ENCODE results near the gene MED13.
A peak's percentile ranks its signal among the peaks of the same experiment; 100 is the strongest.

MED13 gene, protein sequence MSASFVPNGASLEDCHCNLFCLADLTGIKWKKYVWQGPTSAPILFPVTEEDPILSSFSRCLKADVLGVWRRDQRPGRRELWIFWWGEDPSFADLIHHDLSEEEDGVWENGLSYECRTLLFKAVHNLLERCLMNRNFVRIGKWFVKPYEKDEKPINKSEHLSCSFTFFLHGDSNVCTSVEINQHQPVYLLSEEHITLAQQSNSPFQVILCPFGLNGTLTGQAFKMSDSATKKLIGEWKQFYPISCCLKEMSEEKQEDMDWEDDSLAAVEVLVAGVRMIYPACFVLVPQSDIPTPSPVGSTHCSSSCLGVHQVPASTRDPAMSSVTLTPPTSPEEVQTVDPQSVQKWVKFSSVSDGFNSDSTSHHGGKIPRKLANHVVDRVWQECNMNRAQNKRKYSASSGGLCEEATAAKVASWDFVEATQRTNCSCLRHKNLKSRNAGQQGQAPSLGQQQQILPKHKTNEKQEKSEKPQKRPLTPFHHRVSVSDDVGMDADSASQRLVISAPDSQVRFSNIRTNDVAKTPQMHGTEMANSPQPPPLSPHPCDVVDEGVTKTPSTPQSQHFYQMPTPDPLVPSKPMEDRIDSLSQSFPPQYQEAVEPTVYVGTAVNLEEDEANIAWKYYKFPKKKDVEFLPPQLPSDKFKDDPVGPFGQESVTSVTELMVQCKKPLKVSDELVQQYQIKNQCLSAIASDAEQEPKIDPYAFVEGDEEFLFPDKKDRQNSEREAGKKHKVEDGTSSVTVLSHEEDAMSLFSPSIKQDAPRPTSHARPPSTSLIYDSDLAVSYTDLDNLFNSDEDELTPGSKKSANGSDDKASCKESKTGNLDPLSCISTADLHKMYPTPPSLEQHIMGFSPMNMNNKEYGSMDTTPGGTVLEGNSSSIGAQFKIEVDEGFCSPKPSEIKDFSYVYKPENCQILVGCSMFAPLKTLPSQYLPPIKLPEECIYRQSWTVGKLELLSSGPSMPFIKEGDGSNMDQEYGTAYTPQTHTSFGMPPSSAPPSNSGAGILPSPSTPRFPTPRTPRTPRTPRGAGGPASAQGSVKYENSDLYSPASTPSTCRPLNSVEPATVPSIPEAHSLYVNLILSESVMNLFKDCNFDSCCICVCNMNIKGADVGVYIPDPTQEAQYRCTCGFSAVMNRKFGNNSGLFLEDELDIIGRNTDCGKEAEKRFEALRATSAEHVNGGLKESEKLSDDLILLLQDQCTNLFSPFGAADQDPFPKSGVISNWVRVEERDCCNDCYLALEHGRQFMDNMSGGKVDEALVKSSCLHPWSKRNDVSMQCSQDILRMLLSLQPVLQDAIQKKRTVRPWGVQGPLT (N-terminal part only)

DNA sequence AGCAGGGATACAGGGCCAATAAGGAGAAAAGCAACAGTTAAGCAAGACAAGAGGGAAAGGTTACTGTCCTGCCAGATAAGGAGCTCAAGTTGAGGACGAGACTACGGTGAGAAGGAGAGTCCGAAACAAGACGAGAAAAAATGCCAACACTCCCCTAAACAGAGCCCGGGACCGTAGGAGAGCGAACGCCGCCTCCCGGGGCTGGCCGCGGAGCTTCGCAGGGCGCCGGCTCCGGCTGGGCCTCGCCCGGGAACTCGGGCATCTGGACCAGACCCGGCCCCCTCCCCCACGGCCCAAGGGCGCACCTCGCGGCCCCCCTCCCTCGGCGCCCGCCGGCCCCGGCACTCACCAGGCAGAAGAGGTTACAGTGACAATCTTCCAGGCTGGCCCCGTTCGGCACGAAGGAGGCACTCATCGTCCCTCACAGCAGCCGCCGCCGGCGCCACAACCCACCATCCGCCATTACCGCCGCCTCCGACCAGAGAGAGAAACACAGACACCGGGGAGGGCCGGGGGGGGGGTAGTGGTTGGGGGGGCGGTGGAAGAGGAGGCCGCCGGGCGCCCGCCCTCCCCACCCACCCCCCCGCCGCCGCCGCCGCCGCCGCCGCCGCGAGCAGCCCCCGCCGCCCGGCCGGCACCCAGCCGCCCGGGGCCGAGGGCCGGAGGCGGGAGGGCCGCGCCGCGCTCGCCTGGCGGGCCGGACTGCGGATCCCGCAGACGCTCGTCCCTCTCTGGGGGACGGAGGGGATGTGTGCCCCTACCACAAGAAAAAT, at the start of gene MED13:
Gene MED13, minus strand, starts transcription at position 488 of the 773 bp plus-strand sequence. Its CDS starts 73 bp downstream, at position 415.
- DNase-seq = peak; percentile 50

GRCh38 chr17:62112229-62112628, 47.2 kb upstream of the MED13 start:
- no peak for DNase-seq

- DNase-seq = no peak
Observed at GRCh38 chr17:62111562-62112171, 46.6 kb upstream of the MED13 start.

DNA sequence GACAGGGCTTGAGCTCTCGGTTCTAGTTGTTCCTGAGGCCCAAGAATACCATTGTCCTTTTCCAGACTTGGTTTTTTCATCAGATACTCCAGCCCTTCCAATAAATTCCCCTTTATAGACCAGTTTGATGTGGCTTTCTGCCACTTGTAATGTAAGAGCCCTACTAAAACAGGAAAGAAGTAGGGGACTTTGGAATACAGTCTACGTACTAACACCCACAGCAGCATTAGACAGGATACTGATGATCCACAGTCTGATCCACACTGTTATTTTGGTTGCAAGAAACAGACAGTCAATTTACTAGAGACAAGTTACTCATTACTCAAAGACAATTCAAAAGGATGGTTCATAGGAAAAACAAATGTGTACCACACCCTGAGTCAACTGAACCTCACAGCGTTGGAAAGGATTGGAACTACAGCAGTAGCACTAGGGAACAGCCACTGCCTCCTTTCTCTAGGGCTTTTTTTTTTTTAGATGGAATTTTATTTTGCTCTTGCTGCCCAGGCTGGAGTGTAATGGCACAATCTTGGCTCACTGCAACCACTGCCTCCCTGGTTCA, 45.9 kb upstream of the MED13 start:
- DNase-seq = no peak

- DNase-seq = no peak
Observed at GRCh38 chr17:62109924-62110323, 44.8 kb upstream of the MED13 start.

DNA sequence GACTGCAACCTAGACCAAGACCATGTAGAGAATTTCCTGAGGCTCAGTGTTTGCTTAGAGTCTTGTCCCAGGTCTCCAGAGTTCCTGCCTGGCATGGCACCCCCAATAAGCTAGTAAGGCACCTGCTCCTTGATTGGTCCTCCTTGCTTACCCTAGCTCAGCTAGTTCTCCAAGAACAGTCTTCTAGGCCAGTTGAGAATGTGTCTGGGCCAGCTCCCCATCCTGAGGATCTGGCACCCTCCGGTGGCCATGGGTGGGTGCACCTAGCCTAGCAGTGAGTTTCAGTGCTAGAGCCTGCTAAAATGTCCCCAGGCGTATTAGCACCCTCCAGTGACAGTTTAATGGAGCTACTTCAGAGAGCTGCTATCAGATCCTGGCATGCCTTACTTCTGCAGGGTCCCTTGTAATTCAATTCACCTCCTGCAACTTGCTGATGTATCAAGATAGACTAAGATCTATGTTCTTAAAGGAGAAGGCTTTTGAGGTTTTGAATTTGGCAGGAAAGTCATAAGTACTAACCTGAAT, 44.4 kb upstream of the MED13 start:
- DNase-seq = peak; percentile 88

DNA sequence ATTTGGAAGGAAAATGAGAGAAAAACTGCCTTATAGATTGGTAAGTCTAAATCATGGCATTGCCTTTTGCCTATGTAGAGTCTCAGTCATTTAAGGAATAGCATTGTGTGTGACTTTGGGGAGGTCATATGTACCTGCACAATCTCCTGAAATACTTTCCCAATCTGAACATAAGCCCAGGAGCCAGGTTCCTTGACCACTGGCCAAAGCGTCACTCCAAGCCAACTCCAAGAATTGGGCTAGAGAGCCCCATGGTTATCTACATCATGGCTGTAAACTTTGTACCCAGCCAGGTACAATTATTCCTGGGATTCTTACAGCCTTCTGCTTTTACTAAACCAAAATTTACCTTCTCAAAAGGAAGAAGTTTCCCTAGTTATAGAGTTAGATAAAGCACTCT, 40.8 kb upstream of the MED13 start:
- no peak for DNase-seq

DNA sequence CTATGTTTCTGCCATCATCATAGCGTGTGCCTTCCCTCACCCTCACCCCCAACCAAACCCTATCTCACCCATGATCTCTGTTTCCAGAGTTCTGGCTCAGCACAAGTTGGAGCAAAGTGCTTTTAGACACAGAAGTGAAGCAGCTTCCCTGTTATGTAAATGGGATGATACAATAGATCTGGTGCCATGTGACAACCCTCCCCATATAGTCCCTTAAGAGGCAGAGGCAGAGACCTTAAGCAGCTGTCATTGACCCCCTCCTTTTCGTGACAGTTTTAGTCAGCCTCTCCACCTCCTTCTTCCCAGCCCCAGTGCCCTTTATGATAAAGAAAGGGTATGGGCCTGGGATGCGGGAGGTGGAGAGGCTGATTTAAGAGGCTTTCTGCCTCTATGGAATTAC, 40.3 kb upstream of the MED13 start:
- DNase-seq = no peak

- no peak for DNase-seq
Observed at GRCh38 chr17:62101515-62101914, 36.4 kb upstream of the MED13 start.

DNA sequence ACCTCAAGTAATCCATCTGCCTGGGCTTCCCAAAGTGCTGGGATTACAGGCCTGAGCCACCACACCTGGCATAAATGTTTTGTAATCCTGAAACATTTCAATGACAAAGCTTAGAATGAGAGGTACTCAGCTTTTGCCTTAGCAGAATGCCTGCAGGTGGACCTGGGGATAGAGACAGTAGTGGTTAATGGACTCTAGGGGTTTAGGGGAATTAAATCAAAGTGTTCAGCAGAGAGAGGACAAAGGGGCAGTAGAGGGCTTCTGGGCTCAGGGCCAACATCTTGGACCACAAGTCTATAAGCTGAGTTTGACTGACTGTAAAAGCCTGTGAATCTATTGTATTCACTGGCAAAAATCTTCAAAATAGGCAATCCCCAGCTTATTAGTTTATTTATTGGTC, 36.0 kb upstream of the MED13 start:
- no peak for DNase-seq

DNA sequence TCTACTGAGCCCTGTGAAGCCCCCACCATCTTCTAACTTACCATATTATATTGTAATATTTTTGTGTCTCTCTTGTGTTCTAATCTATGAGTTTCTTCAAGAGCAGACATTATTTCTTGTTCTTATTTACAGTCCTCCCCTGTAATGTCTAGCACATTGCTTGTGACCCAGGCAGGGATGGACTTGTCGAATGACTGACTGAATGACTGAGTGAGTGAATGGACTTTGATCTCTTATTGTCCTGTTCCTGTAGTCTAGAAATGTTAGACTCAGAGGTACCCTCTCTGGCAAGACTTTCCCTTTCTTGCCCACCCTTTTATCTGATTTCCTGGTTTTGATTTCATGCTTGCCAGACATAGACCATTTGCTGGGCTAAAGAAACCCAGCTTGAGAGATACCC, 35.0 kb upstream of the MED13 start:
- no peak for DNase-seq

DNA sequence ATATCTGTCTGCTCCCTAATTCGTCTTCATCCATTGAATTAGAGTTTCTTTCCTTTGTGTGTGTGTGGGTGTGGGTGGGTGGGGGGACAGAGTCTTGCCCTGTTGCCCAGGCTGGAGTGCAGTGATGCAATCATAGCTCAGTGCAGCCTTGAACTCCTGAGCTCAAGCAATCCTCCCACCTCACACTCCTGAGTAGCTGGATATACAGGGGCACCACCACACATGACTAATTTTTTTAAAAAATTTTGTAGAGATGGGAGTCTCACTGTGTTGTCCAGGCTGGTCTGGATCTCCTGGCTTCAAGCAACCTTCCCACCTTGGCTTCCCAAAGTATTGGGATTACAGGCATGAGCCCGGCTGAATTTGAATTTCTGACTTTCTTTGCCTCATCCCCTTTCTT, 34.5 kb upstream of the MED13 start:
- no peak for DNase-seq

DNA sequence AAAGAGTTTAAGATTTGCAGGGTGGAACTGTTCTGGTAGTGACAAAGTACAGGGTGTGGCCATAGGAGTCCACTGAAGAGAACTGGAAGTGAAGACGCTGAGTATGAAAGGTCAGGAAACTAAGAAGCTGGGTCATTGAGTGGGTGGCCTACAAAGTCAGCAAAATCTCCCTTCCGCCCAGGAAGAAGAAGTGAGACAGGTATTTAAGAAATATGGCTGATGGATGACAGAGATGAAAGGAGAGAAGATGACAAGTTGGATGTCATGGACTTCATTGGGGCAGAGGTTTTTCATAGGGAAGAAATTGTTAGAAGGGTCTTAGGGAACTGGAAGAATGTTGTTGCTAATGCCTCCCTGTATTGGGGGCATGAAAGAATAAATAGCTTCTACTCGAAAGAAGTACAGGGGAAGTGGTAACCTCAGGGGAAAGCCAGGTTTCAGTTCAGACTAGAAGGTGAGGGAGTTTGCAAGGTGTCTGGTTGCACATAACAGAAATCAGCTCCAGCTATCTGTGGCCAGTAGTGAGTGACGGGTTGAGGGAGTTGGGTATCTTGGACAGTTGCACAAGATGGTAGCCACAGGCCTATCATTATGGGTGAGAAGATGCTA, 33.6 kb upstream of the MED13 start:
- DNase-seq = no peak

GRCh38 chr17:62096401-62096670, 31.3 kb upstream of the MED13 start:
- DNase-seq = no peak

- no peak for DNase-seq
Observed at GRCh38 chr17:62094175-62094574, 29.1 kb upstream of the MED13 start.

- peak; percentile 87 for DNase-seq
Observed at GRCh38 chr17:62093188-62094155, 28.4 kb upstream of the MED13 start.

DNA sequence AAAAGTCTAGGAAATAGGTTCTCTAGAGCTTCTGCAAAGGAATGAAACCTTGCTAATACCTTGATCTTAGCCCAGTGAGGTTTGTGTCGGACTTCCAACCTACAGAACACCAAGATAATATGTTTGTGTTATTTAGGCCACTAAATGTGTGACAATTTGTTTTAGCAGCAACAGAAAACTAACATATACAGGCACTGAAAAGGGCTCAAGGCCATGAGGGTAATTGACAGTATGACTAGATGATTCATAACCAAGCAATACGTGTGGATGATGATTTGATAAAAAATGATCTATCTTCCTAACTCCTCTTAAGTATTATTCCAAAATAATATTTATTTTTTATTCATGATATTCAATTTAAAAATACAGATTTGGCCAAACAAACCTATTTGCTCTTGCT, 27.7 kb upstream of the MED13 start:
- no peak for DNase-seq

DNA sequence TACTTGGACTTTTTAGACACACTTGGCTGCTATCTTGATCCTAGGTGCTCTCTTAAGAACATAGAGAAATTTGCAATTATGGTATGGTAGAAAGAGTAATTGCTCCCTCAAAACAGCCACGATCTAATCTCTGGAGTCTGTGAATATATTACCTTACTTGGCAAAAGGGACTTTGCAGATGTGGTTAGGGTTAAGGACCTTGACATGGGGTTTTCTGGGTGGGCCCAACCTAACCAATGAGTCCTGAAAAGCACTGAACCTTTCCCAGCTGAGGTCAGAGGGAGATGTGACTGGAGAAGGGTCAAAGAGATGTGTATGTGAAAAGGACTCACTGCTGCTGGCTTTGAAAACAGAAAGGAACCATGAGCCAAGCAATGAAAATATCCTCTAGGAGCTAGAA, 26.7 kb upstream of the MED13 start:
- DNase-seq = no peak

DNA sequence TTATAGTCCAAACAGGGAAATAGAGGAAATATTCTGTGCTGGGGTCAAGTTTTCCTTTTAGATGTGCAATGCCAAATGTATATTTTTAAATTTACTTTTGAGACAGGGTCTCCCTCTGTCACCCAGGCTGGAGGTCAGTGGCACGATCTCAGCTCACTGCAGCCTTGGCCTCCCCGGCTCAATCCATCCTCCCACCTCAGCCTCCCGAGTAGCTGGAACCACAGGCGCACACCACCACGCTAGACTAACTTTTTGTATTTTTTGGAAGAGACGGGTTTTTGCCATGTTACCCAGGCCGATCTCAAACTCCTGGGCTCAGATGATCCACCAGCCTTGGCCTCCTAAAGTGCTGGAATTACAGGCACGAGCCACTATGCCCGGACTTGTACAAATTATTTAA, 25.8 kb upstream of the MED13 start:
- DNase-seq = no peak
